ENCODE data around the gene CD28.

Gene CD28

GRCh38 chr2:203685081-203685621 lies 21.3 kb upstream of the CD28 start:
- Histone ChIP-seq H3K4me3 (ENCODE audit: low read depth in 1 of 2, low read length in 2 of 2) (no peak overlapping the region), H3K9ac (ENCODE audit: low read depth in 1 of 2, low read length in 2 of 2) (no peak overlapping the region), H3K27me3 (ENCODE audit: control insufficient read depth in 1 of 2, insufficient read depth in 2 of 2, low read length in 2 of 2) (no peaks in the 10 kb centered on the region), H3K27ac (ENCODE audit: low read depth, low read length) (peak overlapping the region; percentile 11), H3K36me3 (ENCODE audit: control insufficient read depth in 1 of 2, insufficient read depth in 2 of 2, low read length in 2 of 2) (no peaks in the 10 kb centered on the region), H3K4me1 (ENCODE audit: control insufficient read depth in 1 of 2, insufficient read depth in 2 of 2, low read length in 2 of 2) (peaks cover 12 to 21% of the 10 kb centered on the region in 2 donors), H3K9me3 (ENCODE audit: control insufficient read depth in 1 of 2, low read length in 2 of 2) (no peaks in the 10 kb centered on the region)

GRCh38 chr2:203685789-203686420 lies 20.5 kb upstream of the CD28 start:
- Histone ChIP-seq H3K36me3 (ENCODE audit: control insufficient read depth in 1 of 2, insufficient read depth in 2 of 2, low read length in 2 of 2) (no peaks in the 10 kb centered on the region), H3K4me1 (ENCODE audit: control insufficient read depth in 1 of 2, insufficient read depth in 2 of 2, low read length in 2 of 2) (peaks cover 19 to 28% of the 10 kb centered on the region in 2 donors), H3K9me3 (ENCODE audit: control insufficient read depth in 1 of 2, low read length in 2 of 2) (no peaks in the 10 kb centered on the region), H3K27me3 (ENCODE audit: control insufficient read depth in 1 of 2, insufficient read depth in 2 of 2, low read length in 2 of 2) (no peaks in the 10 kb centered on the region), H3K4me3 (ENCODE audit: low read depth in 1 of 2, low read length in 2 of 2) (no peak overlapping the region), H3K27ac (ENCODE audit: low read depth, low read length) (no peak overlapping the region), H3K9ac (ENCODE audit: low read depth in 1 of 2, low read length in 2 of 2) (no peak overlapping the region)

- Histone ChIP-seq H3K9me3 (ENCODE audit: control insufficient read depth in 1 of 2, low read length in 2 of 2) (no peaks in the 10 kb centered on the region), H3K9ac (ENCODE audit: low read depth in 1 of 2, low read length in 2 of 2) (no peak overlapping the region), H3K27me3 (ENCODE audit: control insufficient read depth in 1 of 2, insufficient read depth in 2 of 2, low read length in 2 of 2) (no peaks in the 10 kb centered on the region), H3K36me3 (ENCODE audit: control insufficient read depth in 1 of 2, insufficient read depth in 2 of 2, low read length in 2 of 2) (no peaks in the 10 kb centered on the region), H3K4me3 (ENCODE audit: low read depth in 1 of 2, low read length in 2 of 2) (no peak overlapping the region), H3K4me1 (ENCODE audit: control insufficient read depth in 1 of 2, insufficient read depth in 2 of 2, low read length in 2 of 2) (peaks cover 19 to 34% of the 10 kb centered on the region in 2 donors), H3K27ac (ENCODE audit: low read depth, low read length) (no peak overlapping the region)
Measured at GRCh38 chr2:203687165-203687564, 19.3 kb upstream of the CD28 start.

GRCh38 chr2:203688798-203689197 lies 17.6 kb upstream of the CD28 start:
- Histone ChIP-seq H3K36me3 (ENCODE audit: control insufficient read depth in 1 of 2, insufficient read depth in 2 of 2, low read length in 2 of 2) (no peaks in the 10 kb centered on the region), H3K4me1 (ENCODE audit: control insufficient read depth in 1 of 2, insufficient read depth in 2 of 2, low read length in 2 of 2) (peaks cover 19 to 32% of the 10 kb centered on the region in 2 donors), H3K9me3 (ENCODE audit: control insufficient read depth in 1 of 2, low read length in 2 of 2) (no peaks in the 10 kb centered on the region), H3K27ac (ENCODE audit: low read depth, low read length) (no peak overlapping the region), H3K27me3 (ENCODE audit: control insufficient read depth in 1 of 2, insufficient read depth in 2 of 2, low read length in 2 of 2) (no peaks in the 10 kb centered on the region), H3K9ac (ENCODE audit: low read depth in 1 of 2, low read length in 2 of 2) (no peak overlapping the region), H3K4me3 (ENCODE audit: low read depth in 1 of 2, low read length in 2 of 2) (no peak overlapping the region)

GRCh38 chr2:203689426-203690116 lies 16.9 kb upstream of the CD28 start:
- H3K4me3 ChIP-seq (ENCODE audit: low read depth in 1 of 2, low read length in 2 of 2): no peak overlapping the region
- no peaks in the 10 kb centered on the region for H3K27me3 ChIP-seq (ENCODE audit: control insufficient read depth in 1 of 2, insufficient read depth in 2 of 2, low read length in 2 of 2)
- no peak overlapping the region for H3K27ac ChIP-seq (ENCODE audit: low read depth, low read length)
- H3K9me3 ChIP-seq (ENCODE audit: control insufficient read depth in 1 of 2, low read length in 2 of 2): no peaks in the 10 kb centered on the region
- peaks cover 19 to 28% of the 10 kb centered on the region in 2 donors for H3K4me1 ChIP-seq (ENCODE audit: control insufficient read depth in 1 of 2, insufficient read depth in 2 of 2, low read length in 2 of 2)
- no peaks in the 10 kb centered on the region for H3K36me3 ChIP-seq (ENCODE audit: control insufficient read depth in 1 of 2, insufficient read depth in 2 of 2, low read length in 2 of 2)
- H3K9ac ChIP-seq (ENCODE audit: low read depth in 1 of 2, low read length in 2 of 2): peak overlapping the region in 1 of 2 donors; percentile 12

GRCh38 chr2:203690117-203690431 lies 16.4 kb upstream of the CD28 start:
- Histone ChIP-seq H3K4me1 (ENCODE audit: control insufficient read depth in 1 of 2, insufficient read depth in 2 of 2, low read length in 2 of 2) (peaks cover 16 to 28% of the 10 kb centered on the region in 2 donors), H3K27me3 (ENCODE audit: control insufficient read depth in 1 of 2, insufficient read depth in 2 of 2, low read length in 2 of 2) (no peaks in the 10 kb centered on the region), H3K36me3 (ENCODE audit: control insufficient read depth in 1 of 2, insufficient read depth in 2 of 2, low read length in 2 of 2) (no peaks in the 10 kb centered on the region), H3K9ac (ENCODE audit: low read depth in 1 of 2, low read length in 2 of 2) (peak overlapping the region in 1 of 2 donors; percentile 12), H3K27ac (ENCODE audit: low read depth, low read length) (no peak overlapping the region), H3K9me3 (ENCODE audit: control insufficient read depth in 1 of 2, low read length in 2 of 2) (no peaks in the 10 kb centered on the region), H3K4me3 (ENCODE audit: low read depth in 1 of 2, low read length in 2 of 2) (no peak overlapping the region)

- Histone ChIP-seq H3K9ac (ENCODE audit: low read depth in 1 of 2, low read length in 2 of 2) (no peak overlapping the region), H3K4me1 (ENCODE audit: control insufficient read depth in 1 of 2, insufficient read depth in 2 of 2, low read length in 2 of 2) (peaks cover 16 to 28% of the 10 kb centered on the region in 2 donors), H3K27me3 (ENCODE audit: control insufficient read depth in 1 of 2, insufficient read depth in 2 of 2, low read length in 2 of 2) (no peaks in the 10 kb centered on the region), H3K27ac (ENCODE audit: low read depth, low read length) (no peak overlapping the region), H3K4me3 (ENCODE audit: low read depth in 1 of 2, low read length in 2 of 2) (no peak overlapping the region), H3K36me3 (ENCODE audit: control insufficient read depth in 1 of 2, insufficient read depth in 2 of 2, low read length in 2 of 2) (no peaks in the 10 kb centered on the region), H3K9me3 (ENCODE audit: control insufficient read depth in 1 of 2, low read length in 2 of 2) (no peaks in the 10 kb centered on the region)
Measured at GRCh38 chr2:203690441-203691047, 15.9 kb upstream of the CD28 start.

- H3K27me3 ChIP-seq (ENCODE audit: control insufficient read depth in 1 of 2, insufficient read depth in 2 of 2, low read length in 2 of 2): no peaks in the 10 kb centered on the region
- H3K36me3 ChIP-seq (ENCODE audit: control insufficient read depth in 1 of 2, insufficient read depth in 2 of 2, low read length in 2 of 2): no peaks in the 10 kb centered on the region
- no peaks in the 10 kb centered on the region for H3K9me3 ChIP-seq (ENCODE audit: control insufficient read depth in 1 of 2, low read length in 2 of 2)
- no peak overlapping the region for H3K4me3 ChIP-seq (ENCODE audit: low read depth in 1 of 2, low read length in 2 of 2)
- peaks cover 16 to 28% of the 10 kb centered on the region in 2 donors for H3K4me1 ChIP-seq (ENCODE audit: control insufficient read depth in 1 of 2, insufficient read depth in 2 of 2, low read length in 2 of 2)
- no peak overlapping the region for H3K27ac ChIP-seq (ENCODE audit: low read depth, low read length)
- no peak overlapping the region for H3K9ac ChIP-seq (ENCODE audit: low read depth in 1 of 2, low read length in 2 of 2)
Measured at GRCh38 chr2:203691149-203691548, 15.3 kb upstream of the CD28 start.

- Histone ChIP-seq H3K9ac (ENCODE audit: low read depth in 1 of 2, low read length in 2 of 2) (no peak overlapping the region), H3K27ac (ENCODE audit: low read depth, low read length) (no peak overlapping the region), H3K4me3 (ENCODE audit: low read depth in 1 of 2, low read length in 2 of 2) (no peak overlapping the region), H3K9me3 (ENCODE audit: control insufficient read depth in 1 of 2, low read length in 2 of 2) (no peaks in the 10 kb centered on the region), H3K4me1 (ENCODE audit: control insufficient read depth in 1 of 2, insufficient read depth in 2 of 2, low read length in 2 of 2) (peaks cover 16 to 28% of the 10 kb centered on the region in 2 donors), H3K36me3 (ENCODE audit: control insufficient read depth in 1 of 2, insufficient read depth in 2 of 2, low read length in 2 of 2) (no peaks in the 10 kb centered on the region), H3K27me3 (ENCODE audit: control insufficient read depth in 1 of 2, insufficient read depth in 2 of 2, low read length in 2 of 2) (no peaks in the 10 kb centered on the region)
Measured at GRCh38 chr2:203692031-203692710, 14.3 kb upstream of the CD28 start.

Data from duodenal mucosa (tissue), 2 donors.